ENCODE measurements around the gene SEC14L2.
"Not testable (repeated sequence)": the region's sequence is repeated elsewhere in the genome, so short reads cannot be mapped to it uniquely, and the experiment has no call there.

Gene SEC14L2

DNA sequence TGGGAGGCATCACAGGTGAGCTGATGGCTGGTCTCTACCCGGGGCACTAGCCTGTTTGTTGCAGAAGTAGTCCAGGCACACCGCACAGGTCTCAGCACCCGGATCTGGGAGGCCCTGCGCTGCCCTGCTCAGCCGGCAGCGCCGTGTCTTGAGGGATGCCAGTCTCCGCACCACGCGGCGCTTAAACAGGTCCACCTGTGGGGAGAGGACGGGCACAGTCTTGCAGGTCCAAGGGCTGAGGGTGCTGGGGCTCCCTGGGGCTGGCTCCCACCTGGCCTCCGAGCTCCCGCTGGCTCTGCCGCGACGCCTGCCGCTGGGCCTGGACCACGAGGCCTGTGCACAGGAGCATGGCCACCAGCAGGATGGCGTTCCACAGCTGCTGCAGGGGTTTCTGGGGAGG, 16.8 kb upstream of the SEC14L2 start:
- FAIRE-seq, result no peak

DNA sequence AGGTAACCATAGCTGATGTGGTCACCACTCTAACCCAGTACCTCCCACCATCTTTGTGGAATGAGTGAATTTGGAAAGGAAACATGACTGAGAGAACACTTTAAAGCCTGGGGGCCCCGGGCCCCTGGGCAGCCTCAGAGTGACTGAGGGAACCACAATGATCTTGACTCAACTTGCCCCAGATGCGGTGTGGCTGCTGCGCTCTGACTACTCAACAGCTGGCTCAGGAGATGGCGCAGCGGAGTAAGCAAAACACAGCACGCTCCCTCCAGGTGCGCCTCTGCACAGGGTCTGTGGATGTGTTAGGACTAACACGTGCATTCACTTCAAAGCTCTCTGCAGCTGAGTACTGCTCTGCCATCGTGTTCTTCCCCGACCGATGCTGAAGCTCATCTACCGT, 15.6 kb upstream of the SEC14L2 start:
- no peak for FAIRE-seq

DNA sequence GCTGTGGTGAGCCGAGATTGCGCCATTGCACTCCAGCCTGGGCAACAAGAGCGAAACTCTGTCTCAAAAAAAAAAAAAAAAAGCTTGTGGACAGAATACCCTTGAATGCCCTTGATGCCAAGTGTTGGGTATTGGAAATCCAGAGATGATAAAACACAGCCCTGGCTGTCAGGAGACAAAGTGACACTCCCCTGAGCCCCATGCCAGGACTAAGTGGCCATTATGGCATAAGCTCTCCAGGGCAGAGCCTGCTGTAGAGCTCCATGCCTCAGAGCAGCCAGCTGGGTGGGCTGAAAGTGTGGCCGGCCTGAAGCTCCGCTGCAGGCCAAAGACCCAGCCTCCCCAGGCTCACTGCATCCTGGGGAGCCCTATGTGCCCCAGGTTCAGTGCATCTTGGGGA, 14.5 kb upstream of the SEC14L2 start:
- no peak for FAIRE-seq

DNA sequence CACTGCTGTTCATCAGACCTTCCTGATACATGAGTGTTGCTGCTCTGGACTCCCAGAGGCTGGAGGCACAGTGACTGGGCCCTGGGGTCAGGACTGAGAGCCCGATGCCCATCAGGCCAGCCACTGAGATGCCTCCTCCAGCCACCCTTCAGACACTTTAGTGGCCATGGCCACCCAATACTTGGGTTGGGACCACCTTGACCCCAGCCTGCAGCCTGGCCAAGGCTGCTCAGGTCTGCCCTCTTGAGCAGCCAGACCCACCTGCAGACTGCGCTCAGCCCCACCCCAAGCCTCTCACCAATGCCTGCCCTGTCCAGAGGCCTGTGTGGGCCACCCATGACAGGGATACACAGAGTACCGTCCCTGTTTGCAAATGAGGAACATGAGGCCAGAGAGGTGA, 13.8 kb upstream of the SEC14L2 start:
- no peak for FAIRE-seq

DNA sequence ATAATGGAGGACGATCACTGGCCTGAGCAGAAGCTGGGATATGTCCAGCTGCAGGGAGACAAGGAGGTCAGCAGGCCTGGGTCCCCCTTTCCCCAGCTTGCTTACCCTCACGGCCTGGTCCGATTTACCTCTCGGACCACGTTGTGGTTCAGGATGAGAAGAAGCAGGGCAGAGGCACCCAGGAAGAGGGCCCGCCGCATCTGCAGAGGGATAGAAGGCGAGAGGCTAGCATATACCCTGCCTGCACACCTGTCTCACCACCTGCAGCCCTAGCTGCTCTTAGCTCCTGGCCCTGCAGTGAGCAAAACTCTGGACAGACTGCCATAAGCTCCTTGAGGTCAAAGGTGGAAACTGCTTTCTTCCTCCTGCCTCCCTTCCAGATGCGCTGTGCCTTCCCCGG, 10.9 kb upstream of the SEC14L2 start:
- FAIRE-seq, result no peak

DNA sequence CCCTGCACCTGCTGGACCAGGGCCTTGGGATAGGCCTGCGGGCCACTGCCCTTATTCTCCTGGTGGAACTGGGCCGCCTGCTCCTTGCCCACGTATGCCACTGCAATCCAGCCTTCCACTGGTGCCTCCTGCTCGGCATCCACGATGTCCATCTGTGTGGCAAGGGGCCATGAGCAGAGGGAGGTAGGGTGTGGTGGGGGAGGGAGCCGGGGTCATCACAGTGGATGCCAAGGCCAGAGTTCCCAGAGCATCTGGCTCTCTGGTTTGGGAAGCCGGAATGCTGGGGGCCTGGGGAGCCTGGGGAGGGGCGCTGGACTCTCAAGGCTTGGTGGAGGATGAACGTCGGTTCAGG, 10.2 kb upstream of the SEC14L2 start:
- FAIRE-seq, result no peak

DNA sequence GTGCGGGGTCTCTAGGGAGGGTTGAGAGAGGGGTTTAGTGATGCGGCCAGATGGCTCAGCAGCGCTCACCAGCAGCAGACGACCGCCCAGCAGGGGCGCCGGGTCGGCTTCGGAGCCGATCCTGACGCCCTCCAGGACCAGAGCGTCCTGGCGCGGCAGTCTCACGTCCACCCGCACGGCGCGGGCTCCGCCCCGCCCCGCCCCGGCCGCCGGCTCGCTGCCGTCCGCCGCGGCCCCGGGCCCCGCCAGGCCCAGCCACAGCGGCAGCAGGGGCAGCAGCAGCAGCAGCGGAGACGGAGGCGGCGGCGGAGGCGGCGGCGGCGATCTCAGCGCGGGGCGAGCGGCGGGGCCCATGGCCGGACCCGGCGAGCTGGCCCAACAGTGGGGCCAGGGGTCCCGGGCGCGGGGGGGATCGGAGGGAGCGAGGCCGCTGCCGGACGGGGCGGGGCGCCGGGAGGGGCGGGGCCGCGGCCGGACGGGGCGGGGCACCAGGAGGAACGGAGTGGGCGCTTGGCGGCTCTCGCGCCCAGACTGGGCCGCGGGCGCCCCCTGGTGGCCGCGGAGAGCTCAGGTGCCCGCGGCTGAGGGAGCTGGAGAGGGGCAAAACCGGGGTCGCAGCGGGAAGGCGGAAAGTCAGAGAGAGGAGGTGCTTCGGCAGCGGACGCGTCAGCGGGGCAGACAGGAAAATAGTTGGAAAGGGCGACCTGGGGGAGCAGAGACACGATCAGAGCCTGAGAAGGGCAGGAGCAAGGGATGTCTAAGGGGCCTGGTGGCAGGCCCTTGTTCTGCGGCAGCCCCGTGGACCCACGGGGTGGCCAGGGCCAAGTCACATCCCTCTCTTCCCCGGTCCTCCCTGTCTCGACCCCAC, 9.6 kb upstream of the SEC14L2 start, which contains the start of gene RNF215:
Gene RNF215 (minus strand): TSS at position 452 of the 868 bp plus-strand sequence. CDS start 98 bp downstream, at position 354.
- no peak for FAIRE-seq

DNA sequence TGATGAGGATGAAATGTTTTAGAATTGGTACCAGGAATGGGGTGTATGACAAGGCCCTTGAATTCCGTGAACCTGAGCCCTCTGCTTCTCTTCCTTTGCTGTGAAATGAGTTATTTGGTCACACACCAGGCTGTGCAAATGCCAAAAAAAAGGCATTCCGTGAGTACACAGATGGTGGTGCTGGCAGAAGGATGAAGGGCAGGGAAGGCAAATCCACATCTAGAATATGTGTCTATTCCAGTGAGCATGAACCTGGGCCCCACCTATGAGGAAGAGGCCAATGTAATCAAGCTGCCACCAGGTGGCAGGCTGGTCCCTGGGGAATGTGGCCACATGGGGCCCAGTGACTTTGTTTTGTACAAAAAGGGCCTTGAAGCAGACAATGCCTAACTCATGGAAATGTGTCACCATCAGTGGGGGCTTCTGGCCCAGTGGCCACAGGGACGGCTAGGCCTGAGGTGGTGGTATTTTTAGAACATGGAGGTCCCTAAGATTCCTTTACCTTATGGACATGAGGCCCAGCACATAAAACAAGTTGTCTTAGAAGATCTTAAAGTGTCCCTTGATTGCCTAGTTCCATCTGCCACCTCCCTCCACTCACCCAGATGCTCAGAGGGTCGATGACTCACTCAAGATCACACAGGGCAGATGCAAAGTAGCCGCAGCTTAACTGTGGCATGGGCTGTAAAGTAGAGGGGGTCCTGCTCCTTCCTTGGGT, 5.7 kb upstream of the SEC14L2 start:
- FAIRE-seq, result no peak

DNA sequence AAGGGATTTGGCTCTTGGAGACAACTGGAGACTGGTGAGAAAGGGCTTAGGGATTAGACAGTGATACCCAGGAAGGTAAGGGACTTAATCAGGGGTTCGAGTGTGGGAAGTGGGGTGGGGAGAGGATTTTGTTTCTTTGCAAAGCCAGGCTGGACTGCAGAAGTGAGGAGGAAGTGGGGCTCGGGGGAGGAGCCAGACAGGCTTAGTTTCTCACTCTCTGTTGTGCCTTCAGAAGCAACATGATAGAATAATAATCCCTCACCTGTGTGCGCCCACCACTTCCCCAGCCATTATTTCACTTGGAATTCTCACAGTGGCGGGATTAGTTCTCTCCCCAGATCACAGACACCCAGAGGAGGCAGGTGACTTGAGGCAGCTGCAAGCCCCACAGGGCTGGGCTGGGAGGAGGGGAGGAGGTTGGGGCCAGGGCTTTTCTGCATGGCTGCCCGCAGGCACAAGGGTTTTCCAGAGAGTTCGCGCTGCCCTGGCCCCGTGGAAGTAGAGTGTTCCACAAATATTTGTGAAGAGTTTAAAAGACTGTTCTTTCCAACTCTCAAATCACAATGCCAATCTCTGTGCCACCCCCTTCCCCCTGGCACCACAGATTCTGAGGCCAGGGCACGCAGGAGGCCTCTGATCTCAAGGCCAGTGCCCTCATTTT, 4.0 kb upstream of the SEC14L2 start:
- no peak for FAIRE-seq

DNA sequence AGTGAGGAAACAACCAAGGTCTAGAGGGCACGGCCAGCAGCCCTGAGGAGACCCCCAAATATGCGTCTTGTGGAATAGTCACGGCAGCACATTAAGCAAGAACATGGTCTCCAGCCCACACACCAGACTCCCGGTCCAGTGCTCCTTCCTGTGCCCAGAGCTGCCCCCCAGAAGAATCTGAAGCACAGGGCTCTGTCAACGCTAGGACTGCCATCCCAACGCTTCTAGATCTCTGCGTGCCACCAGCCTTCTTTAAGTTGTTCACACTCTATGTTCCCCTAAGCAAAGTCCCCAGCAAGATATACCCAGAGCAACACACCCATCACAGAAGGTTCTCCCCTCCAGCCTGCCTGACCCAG, 3.5 kb upstream of the SEC14L2 start:
- FAIRE-seq, result no peak

DNA sequence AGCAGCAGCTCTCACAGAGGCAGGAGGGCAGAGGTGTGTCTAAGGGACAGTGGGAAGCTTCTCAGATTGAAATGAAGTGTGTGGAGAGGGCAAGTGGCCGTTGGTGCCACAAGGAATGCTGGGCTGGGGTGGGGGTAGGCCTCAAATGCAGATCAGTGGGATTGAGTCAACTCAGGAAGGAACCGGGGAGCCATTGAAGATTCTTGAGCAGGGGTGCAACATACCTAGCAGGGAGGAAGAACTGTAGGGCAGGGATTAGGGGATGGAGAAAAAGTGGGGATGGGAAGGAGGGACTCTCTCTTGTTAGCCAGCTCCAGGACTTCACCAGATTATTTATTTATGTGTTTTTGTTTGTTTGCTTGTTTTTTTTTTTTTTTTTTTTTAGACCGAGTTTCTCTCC, 2.9 kb upstream of the SEC14L2 start:
- no peak for FAIRE-seq

DNA sequence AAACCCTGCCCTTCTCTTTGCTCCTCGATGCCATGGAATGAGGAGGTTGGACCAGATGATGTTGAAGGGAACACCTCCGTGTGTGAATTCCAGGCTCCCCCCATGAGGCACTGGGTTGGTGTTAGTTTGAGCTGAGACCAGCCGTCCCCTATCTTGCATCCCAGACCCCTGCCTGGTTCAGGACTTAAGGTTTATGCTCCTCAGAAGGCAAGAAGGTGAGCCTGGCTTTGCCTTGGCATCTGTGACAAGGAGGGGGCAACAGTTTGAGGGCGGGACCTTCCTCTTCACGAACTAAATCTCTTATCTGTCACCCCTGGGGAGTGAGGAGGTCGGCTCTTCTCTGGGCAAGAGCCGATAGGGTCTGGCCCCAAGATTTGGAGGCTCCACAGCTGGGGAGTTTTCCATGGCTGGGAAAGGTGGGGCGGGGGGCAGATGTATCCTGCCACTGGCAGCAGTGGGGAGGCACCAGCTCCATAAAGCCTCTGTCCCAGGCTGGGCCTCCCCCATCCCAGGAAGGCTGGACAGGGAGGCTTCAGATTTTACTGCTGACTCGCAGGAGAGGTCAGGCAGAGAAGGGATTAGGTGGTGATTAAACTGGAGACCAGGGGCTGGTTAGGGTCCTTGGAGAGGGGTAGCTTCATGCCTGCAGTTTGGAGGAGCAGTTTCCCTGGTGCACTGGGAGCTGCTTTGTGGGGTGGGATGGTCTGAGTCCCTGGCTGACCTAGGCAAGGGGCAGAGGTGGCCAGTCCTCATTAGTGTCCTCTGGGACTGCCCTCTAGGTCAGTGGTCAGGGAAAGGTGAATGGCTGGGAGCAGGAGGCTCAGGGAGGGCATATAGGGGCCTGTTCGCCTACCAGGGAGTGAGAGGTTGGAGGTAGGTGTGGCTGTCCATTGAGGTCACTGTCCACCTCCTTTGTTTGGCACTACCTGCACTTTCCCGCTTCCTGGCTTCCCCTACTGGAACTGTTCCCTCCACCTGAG, 1.1 kb downstream of the SEC14L2 start:
- no peak for FAIRE-seq

DNA sequence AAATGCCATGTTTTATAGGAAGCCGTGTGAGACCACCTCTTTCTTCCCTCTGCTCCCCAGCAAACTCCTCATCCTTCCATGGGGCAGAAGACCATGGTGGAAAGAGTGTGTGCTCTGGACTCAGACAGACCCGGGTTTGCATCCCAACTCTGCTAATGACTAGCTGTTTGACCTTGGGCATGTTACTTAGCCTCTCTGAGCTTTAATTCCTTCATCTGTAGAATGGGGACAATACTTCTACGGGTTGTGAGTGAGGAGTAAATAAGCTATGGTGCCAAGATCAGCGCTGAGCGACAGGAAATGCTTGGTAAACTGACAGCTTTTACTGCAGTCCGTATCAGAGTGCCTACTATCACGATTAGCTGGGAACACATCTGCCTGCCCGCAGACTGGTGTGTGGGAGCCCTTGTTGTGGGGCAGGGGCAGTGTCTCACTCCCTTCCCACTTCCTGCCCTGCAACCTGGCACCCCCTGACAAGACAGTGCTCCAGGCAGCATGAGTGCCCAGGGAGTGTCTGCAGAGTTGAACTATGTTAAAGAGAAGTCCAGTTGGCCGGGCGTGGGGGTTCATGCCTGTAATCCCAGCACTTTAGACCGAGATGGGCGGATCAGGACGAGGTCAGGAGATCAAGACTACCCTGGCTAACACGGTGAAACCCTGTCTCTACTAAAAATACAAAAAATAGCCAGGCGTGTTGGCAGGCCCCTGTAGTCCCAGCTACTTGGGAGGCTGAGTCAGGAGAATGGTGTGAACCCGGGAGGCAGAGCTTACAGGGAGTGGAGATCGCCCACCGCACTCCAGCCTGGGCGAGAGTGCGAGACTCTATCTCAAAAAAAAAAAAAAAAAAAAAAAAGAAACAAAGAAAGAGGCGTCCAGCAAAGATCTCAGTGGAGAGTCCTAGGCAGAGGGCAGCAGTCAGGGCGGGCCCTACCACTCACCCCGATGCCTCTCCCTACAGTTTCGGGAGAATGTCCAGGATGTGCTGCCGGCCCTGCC, 2.2 kb downstream of the SEC14L2 start:
- FAIRE-seq, result no peak

DNA sequence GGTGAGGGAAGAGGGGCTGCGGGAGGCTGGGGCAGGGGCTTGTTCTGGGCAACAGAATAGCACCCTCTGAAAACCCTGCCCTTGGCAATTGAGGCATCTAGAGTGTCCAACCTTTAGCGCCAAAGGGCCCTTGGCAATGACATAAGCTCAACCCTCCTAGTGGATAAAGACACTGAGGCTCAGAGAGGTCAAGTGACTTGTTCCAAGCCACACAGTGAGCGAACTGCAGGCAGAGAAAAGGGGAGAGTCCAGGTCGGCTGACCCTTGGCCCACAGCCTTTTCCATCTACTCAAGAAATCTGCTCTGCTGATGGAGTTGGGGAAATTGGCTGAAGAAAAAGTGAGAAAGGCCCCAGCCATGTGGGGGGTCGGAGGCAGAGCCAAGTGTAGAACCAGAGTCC, 2.9 kb downstream of the SEC14L2 start:
- FAIRE-seq, result no peak

DNA sequence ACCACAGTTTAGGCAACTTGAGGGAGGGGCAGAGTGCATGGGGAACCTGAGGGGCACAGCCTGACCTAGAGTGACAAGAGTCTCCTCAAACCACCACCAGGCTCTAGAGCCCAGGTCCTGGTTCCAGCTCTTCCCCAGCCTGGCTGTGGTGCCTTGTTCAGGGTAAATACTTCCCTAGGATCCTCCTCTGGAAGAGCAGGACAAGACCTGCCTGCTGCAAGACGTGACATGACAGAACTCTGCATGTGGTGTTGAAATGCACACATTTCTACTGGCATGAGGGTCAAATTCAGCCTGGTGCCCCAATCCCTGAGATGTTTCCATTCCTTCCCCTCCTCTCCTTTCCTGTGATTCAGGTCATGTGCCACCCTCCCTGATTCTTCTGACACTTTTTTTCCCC, 3.3 kb downstream of the SEC14L2 start:
- no peak for FAIRE-seq

DNA sequence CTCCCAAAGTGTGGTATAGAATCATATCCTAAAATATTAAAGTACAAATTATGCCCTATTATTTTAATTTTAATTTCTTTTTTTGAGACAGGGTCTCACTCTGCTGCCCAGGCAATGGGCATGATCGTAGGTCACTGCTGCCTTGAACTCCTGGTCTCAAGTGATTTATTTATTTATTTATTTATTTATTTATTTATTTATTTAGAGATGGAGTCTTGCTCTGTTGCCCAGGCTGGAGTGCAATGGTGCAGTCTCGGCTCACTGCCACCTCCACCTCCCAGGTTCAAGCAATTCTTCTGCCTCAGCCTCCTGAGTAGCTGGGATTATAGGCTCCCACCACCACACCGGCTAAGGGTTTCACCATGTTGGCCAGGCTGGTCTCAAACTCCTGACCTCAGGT, 4.2 kb downstream of the SEC14L2 start:
- FAIRE-seq, result not testable (repeated sequence)

DNA sequence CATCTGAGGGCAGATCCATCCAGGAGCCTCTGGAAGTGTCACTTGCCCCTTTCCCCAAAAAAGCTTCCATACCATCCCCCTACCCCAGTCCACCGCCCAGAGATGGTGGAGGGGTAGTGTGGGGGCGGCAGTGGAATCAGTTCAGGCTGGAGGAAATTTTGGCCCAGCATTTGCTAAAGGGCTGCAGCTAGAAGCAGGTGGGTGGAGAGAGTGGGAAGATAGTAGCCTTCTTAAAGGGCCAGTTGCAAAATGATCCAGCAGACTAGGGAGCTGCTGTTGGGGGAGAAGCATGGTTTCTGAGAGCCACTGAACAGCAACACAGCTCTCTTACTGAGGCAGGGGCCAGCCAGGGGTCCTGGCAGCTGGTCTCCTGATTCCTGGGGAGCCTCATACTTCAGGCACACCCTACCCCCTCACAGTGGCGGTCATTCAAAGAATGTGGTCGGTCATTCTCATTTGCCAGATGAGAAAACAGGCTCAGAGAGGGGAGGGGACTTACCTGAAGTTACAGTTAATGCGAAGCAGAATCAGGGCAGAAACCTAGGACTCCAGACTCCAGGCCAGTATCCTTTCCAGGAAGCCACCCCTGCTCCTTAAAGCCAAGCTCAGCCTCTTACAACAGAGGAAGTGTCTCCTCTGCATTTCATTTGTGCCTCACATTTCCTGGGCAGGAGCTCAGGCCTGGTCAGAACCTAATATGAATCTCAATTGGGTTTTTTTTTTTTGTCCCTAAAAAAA, 5.4 kb downstream of the SEC14L2 start:
- FAIRE-seq, result no peak

DNA sequence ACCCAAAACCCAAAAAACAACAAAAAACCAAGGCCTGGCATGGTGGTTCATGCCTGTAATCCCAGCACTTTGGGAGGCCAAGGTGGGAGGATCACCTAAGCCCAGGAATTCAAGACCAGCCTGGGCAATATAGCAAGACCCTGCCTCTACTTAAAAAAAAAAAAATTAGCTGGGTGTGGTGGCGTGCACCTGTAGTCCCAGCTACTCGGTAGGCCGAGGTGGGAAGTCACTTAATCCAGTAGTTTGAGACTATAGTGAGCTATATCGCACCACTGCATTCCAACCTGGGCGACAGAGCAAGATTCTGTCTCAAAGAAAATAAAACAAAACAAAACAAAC, 5.9 kb downstream of the SEC14L2 start:
- not testable (repeated sequence) for FAIRE-seq

DNA sequence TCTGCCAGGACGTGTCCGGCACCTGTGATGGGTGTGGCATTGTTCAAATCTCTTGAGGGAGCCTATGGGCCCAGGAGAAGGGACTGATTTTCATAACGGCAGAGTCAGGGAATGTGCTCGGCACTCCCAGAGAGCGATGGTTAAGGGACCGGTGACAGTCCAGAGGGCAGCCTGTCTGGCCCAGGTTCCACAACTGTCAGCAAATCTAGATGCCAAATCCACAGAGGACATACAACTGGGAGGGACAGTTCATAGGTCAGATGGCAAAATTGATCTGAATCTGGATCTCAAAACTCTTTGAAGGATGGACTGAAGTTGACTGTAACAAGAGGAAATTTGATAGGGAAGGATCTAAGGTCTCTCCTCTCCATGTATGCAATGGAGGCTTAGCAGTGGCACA, 7.5 kb downstream of the SEC14L2 start:
- FAIRE-seq, result no peak

DNA sequence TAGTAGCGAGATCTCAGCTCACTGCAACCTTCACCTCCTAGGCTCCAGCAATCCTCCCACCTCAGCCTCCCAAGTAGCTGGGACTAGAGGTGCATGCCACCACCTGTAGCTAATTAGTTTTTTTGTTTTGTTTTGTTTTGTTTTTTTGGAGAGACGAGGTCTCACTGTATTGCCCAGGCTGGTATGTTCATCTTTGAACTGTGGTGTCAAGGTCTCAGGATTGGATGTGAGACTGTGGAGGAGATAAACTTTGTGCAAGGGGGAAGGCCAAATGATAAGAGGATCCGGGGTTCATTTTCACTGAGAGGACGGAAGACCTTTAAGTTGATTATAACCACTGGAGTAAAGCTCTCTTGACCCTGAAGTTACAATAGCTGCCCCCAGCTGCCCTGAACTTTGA, 8.9 kb downstream of the SEC14L2 start:
- FAIRE-seq, result no peak

DNA sequence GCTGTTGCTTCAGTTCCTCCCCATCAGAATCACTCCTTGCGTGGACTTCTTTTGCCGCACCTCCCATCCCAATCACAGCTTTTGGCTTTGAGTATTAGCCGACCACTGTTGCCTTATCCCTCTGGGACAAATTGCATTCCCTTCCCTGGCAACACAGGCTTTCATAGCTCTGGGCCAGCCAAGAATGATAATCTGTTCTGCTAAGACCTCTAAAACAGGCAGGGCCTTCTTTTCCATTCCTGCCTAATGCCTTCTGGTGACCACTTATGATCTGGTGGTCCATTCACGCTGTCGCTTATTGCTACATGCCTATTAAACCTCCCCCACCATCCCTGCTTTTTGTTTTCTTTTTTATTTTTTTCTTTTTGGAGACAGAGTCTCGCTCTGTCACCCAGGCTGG, 9.6 kb downstream of the SEC14L2 start:
- no peak for FAIRE-seq
